Loucy (cell line): ENCODE measurements around the gene SIGLEC7.

ENCODE experiments used
- H2AFZ ChIP-seq: fragments of 200-600 bp; sonication (generic); 2 replicates; pipeline ENCODE4 v1.6.0; 2016; ENCODE audit warnings: antibody characterized with exemption, mild to moderate bottlenecking, low read length, moderate library complexity
- H3F3A ChIP-seq: fragments of 200-600 bp; 2 replicates; pipeline ENCODE4 v1.6.0; 2016; ENCODE audit warnings: antibody characterized with exemption, low read depth, mild to moderate bottlenecking
- H3K27me3 ChIP-seq: fragments of 200-600 bp; sonication (generic); 2 replicates; pipeline ENCODE4 v1.6.1; 2014; ENCODE audit warnings: low read length, mild to moderate bottlenecking; ENCODE audit not compliant: insufficient read depth, poor library complexity, severe bottlenecking
- H3K36me3 ChIP-seq: fragments of 200-600 bp; sonication (generic); 2 replicates; pipeline ENCODE4 v1.6.1; 2016; ENCODE audit warnings: low read length; ENCODE audit not compliant: insufficient read depth
- H3K4me1 ChIP-seq: fragments of 200-600 bp; sonication (generic); 2 replicates; pipeline ENCODE4 v1.5.1; 2014; ENCODE audit warnings: low read length, mild to moderate bottlenecking; ENCODE audit not compliant: insufficient read depth, poor library complexity, severe bottlenecking
- H3K4me2 ChIP-seq: fragments of 200-600 bp; sonication (generic); 2 replicates; pipeline ENCODE4 v1.6.0; 2014; ENCODE audit warnings: antibody characterized with exemption, low read length, low read depth, mild to moderate bottlenecking; ENCODE audit not compliant: poor library complexity, severe bottlenecking
- H3K4me3 ChIP-seq: fragments of 200-600 bp; sonication (generic); 2 replicates; pipeline ENCODE4 v1.5.1; 2014; ENCODE audit warnings: low read length, mild to moderate bottlenecking, mixed read lengths; ENCODE audit not compliant: poor library complexity, severe bottlenecking
- H3K79me2 ChIP-seq: fragments of 200-600 bp; sonication (generic); 2 replicates; pipeline ENCODE4 v1.6.1; 2014; ENCODE audit warnings: low read length; ENCODE audit not compliant: insufficient read depth
- H3K9ac ChIP-seq: fragments of 200-600 bp; sonication (generic); 2 replicates; pipeline ENCODE4 v1.6.0; 2014; ENCODE audit warnings: mild to moderate bottlenecking, low read depth, low read length, moderate library complexity; ENCODE audit not compliant: poor library complexity, severe bottlenecking
- H3K9me2 ChIP-seq: fragments of 200-600 bp; sonication (generic); replicated peaks from 2 replicates; pipeline ENCODE4 v1.6.1; 2016; ENCODE audit warnings: low read depth, low read length, mixed read lengths
- H3K9me3 ChIP-seq: fragments of 200-600 bp; sonication (generic); 2 replicates; pipeline ENCODE4 v1.6.1; 2014; ENCODE audit warnings: mild to moderate bottlenecking, antibody characterized with exemption, low read length, low read depth; ENCODE audit not compliant: insufficient read depth
- H4K20me1 ChIP-seq: fragments of 200-600 bp; sonication (generic); 2 replicates; pipeline ENCODE4 v1.6.0; 2014; ENCODE audit warnings: antibody characterized with exemption, low read length, mild to moderate bottlenecking; ENCODE audit not compliant: insufficient read depth, poor library complexity, severe bottlenecking
- CTCF ChIP-seq: fragments of 200-600 bp; sonication (generic); conservative IDR thresholded peaks from 2 replicates; pipeline ENCODE4 v1.5.1; 2014; ENCODE audit warnings: mild to moderate bottlenecking, antibody characterized with exemption, low read length
- EZH2phosphoT487 ChIP-seq: fragments of 200-600 bp; IDR thresholded peaks from 2 replicates; pipeline ENCODE4 v1.6.1; 2018; ENCODE audit warnings: antibody characterized with exemption, mild to moderate bottlenecking, moderate library complexity, borderline replicate concordance

Gene SIGLEC7

GRCh38 chr19:51119611-51120010, 22.5 kb upstream of the SIGLEC7 start:
- no peak overlapping the region for H3K9ac ChIP-seq
- H3K4me3 ChIP-seq = no peak overlapping the region
- H3K9me3 ChIP-seq = no peaks in the 10 kb centered on the region
- no peaks in the 10 kb centered on the region for H3F3A ChIP-seq
- H3K4me2 ChIP-seq = no peak overlapping the region
- TF ChIP-seq CTCF (no peak), EZH2phosphoT487 (no peak)
- no peaks in the 10 kb centered on the region for H3K27me3 ChIP-seq
- H2AFZ ChIP-seq = no peak overlapping the region
- no peaks in the 10 kb centered on the region for H3K79me2 ChIP-seq
- no peaks in the 10 kb centered on the region for H3K9me2 ChIP-seq
- H3K36me3 ChIP-seq = no peaks in the 10 kb centered on the region
- no peaks in the 10 kb centered on the region for H4K20me1 ChIP-seq
- H3K4me1 ChIP-seq = no peaks in the 10 kb centered on the region

- Histone ChIP-seq H3K9me2 (no peaks in the 10 kb centered on the region), H4K20me1 (no peaks in the 10 kb centered on the region), H3K27me3 (no peaks in the 10 kb centered on the region), H3K36me3 (no peaks in the 10 kb centered on the region), H3K79me2 (no peaks in the 10 kb centered on the region), H2AFZ (no peak overlapping the region), H3K4me2 (no peak overlapping the region), H3F3A (no peaks in the 10 kb centered on the region), H3K9me3 (no peaks in the 10 kb centered on the region), H3K4me1 (no peaks in the 10 kb centered on the region), H3K4me3 (no peak overlapping the region), H3K9ac (no peak overlapping the region)
- TF ChIP-seq CTCF (no peak), EZH2phosphoT487 (no peak)
Measured at GRCh38 chr19:51120160-51120559, 21.9 kb upstream of the SIGLEC7 start.

- H2AFZ ChIP-seq = no peak overlapping the region
- TF ChIP-seq EZH2phosphoT487 (no peak), CTCF (no peak)
- no peaks in the 10 kb centered on the region for H3K27me3 ChIP-seq
- H3K4me1 ChIP-seq = no peaks in the 10 kb centered on the region
- no peak overlapping the region for H3K9ac ChIP-seq
- H3K9me2 ChIP-seq = no peaks in the 10 kb centered on the region
- no peak overlapping the region for H3K4me3 ChIP-seq
- no peaks in the 10 kb centered on the region for H3F3A ChIP-seq
- no peaks in the 10 kb centered on the region for H3K9me3 ChIP-seq
- H3K36me3 ChIP-seq = no peaks in the 10 kb centered on the region
- no peaks in the 10 kb centered on the region for H3K79me2 ChIP-seq
- H4K20me1 ChIP-seq = no peaks in the 10 kb centered on the region
- H3K4me2 ChIP-seq = no peak overlapping the region
Measured at GRCh38 chr19:51121257-51121656, 20.8 kb upstream of the SIGLEC7 start.
